Fibroblast of the conjunctiva (primary cell): ENCODE results near the gene PARD6G.

Experiments
- DNase-seq: peaks from one replicate; pipeline ENCODE4 v3.0.0-alpha.2; 2010; ENCODE audit warnings: low read depth

The PARD6G gene

GRCh38 chr18:80107426-80107825, 139.9 kb downstream of the PARD6G start:
- DNase-seq: no peak
